GM06990 (cell line): ENCODE measurements around the gene ZNF148.

ENCODE experiments used
- DNase-seq: peaks from one replicate; pipeline ENCODE4 v3.0.0-alpha.2; 2011; ENCODE audit not compliant: insufficient read length; ENCODE audit errors: extremely low read depth
- H3K27me3 ChIP-seq: replicated peaks from 2 replicates; pipeline ENCODE4 v1.6.0; 2011; ENCODE audit warnings: low read length; ENCODE audit not compliant: control insufficient read depth, insufficient read depth
- H3K36me3 ChIP-seq: 2 replicates; pipeline ENCODE4 v1.5.1; 2011; ENCODE audit warnings: low read length; ENCODE audit not compliant: control insufficient read depth, insufficient read depth
- H3K4me3 ChIP-seq: replicated peaks from 2 replicates; pipeline ENCODE4 v1.5.1; 2011; ENCODE audit warnings: low read depth, mild to moderate bottlenecking, control low read depth, low read length
- TF ChIP-seq, protein P1 (sequence below): IDR thresholded peaks from 2 replicates; pipeline ENCODE4 v1.5.1; 2011; ENCODE audit warnings: low read length, control low read depth, mild to moderate bottlenecking, inconsistent platforms; ENCODE audit not compliant: insufficient read depth, poor library complexity, severe bottlenecking

Gene ZNF148

DNA sequence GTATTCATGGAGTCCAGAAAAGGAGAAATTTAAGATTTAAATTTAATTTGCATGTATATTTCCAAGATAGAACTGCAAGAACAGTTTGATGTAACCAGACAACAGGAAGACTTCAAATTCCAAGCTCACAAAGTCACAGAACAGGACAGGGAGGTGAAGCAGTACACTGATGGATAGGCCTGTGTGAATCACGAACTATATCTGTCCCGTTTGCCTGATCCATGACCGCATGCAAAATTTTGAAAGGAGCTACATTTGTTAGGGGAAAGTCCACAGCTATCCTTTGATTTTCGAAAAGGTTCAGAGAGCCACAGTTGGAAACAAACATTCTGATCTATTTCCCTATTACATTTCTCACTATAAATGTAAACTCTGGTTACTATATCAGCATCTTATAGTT, 83.1 kb downstream of the ZNF148 start:
- TF ChIP-seq, protein P1, sequence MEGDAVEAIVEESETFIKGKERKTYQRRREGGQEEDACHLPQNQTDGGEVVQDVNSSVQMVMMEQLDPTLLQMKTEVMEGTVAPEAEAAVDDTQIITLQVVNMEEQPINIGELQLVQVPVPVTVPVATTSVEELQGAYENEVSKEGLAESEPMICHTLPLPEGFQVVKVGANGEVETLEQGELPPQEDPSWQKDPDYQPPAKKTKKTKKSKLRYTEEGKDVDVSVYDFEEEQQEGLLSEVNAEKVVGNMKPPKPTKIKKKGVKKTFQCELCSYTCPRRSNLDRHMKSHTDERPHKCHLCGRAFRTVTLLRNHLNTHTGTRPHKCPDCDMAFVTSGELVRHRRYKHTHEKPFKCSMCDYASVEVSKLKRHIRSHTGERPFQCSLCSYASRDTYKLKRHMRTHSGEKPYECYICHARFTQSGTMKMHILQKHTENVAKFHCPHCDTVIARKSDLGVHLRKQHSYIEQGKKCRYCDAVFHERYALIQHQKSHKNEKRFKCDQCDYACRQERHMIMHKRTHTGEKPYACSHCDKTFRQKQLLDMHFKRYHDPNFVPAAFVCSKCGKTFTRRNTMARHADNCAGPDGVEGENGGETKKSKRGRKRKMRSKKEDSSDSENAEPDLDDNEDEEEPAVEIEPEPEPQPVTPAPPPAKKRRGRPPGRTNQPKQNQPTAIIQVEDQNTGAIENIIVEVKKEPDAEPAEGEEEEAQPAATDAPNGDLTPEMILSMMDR, result no peak
- no peaks in the 10 kb centered on the region for H3K27me3 ChIP-seq
- H3K36me3 ChIP-seq, result peaks cover 2% of the 10 kb centered on the region
- no peak overlapping the region for H3K4me3 ChIP-seq
- no peak for DNase-seq

DNA sequence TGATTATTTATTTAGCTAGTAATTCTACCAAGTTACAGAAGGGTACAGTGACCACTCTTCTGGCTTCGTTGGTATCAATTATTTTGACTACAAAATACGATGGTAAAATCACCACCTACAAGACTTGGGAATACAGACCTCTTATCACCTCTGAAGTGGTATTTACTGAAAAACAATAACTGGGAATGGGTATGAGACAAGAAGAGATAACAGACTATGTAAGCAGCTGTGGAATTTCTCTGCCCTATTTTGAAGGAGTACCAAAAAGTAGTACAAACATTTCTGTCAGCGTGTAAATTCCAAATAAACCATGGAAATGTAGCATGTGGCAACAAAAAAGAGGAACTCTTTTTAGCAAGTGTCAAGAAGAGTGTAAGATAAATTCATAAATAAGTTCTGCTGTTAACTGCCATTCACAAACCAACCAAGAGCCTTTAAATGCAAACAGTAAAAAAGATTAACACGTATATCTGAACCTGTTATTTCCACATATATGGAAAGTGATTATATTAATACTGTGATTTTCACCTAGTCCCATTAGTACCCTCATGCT, 85.6 kb downstream of the ZNF148 start:
- no peak for DNase-seq
- Histone ChIP-seq H3K27me3 (no peaks in the 10 kb centered on the region), H3K36me3 (peaks cover 2% of the 10 kb centered on the region), H3K4me3 (no peak overlapping the region)
- TF ChIP-seq, protein P1, result no peak

DNA sequence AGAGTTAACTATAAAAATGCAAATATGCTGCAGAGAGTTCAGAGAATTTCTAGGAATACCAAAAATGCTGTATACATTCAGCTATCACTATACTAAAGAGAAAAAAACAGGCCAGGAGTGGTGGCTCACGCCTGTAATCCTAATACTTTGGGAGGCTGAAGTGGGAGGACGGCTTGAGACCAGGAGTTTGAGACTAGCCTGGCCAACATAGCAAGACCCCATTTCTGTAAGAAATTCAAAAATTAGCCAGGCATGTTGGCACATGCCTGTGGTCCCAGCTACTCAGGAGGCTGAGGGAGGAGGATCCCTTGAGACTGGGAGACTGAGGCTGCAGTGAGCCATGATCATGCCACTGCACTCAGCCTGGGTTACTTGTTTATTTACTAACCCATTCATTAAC, 87.9 kb downstream of the ZNF148 start:
- no peak for DNase-seq
- Histone ChIP-seq H3K36me3 (peaks cover 2% of the 10 kb centered on the region), H3K27me3 (no peaks in the 10 kb centered on the region), H3K4me3 (no peak overlapping the region)
- TF ChIP-seq, protein P1, result no peak

DNA sequence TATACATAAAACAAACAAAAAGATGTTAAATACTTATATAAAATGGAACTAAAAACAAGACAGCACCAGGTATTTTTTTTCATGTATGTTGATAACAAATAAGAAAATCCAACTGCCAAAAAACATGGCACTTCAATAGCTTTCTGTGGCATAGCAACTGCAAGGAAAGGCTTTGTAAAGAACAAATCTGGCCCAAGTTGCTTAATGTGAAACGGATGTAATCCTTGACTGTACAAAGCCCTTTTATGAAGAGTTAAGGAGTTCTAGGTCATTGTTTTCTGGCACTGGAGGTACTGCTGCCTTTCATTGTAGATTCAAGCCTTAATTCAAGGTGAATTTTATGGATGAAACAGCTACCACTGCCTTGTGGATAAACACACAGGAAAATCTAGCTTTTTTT, 93.7 kb downstream of the ZNF148 start:
- no peak overlapping the region for H3K4me3 ChIP-seq
- TF ChIP-seq, protein P1, result no peak
- no peak for DNase-seq
- no peaks in the 10 kb centered on the region for H3K36me3 ChIP-seq
- no peaks in the 10 kb centered on the region for H3K27me3 ChIP-seq

DNA sequence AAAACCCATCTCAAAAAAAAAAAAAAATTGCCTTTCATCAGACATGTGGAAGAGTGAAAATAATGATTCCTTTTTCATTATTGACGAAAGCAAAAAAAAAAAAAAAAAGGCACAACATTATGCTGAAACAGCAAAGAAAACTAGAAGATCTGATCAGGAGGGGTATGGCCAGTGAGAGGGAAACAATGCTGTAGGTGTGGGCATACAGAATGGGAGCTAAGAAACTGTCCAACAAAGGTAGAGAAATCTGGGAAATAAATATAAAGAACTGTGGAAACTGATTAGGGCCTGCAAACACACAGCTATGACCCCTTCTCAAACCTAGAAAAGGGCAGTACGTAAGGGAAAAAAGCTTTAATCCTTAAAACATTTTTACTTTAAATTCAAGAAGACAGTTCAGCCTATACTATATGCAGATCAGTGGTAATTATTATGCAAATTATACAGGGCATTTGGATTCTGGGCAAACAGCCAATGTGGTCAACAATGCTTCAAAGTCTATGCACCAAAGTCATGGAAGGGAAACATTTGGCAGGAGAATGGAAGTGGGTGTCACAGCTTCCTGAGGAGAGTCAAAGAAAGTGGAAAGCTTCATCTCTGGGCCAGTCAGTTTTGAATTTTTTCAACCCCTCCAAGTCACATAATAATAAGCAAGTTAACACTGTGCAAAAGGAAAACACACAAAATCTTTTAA, 94.3 kb downstream of the ZNF148 start:
- TF ChIP-seq, protein P1, result no peak
- H3K27me3 ChIP-seq, result no peaks in the 10 kb centered on the region
- H3K36me3 ChIP-seq, result no peaks in the 10 kb centered on the region
- no peak for DNase-seq
- no peak overlapping the region for H3K4me3 ChIP-seq
